ENCODE measurements around the gene STXBP3.

The STXBP3 gene

DNA sequence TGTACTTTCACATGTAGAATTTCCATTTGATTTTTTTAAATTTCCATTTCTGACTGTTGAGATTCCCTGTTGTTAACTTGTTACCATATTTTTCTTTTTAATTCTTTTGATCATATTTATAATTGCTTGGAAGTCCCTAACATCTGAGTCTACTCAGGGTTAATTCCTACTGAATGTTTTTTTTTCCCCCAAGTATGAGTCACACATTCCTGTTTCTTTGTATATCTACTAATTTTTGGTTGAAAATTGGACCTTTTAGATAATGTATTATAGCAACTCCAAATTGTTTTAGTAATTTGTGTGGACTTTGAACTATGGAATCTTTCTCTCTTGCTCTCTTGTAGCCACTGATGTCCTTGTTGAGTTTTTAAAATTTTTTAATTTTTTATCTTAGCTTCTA is 54.6 kb downstream of the STXBP3 start:
- DNase-seq (ENCODE audit: low spot score), result no peak

DNA sequence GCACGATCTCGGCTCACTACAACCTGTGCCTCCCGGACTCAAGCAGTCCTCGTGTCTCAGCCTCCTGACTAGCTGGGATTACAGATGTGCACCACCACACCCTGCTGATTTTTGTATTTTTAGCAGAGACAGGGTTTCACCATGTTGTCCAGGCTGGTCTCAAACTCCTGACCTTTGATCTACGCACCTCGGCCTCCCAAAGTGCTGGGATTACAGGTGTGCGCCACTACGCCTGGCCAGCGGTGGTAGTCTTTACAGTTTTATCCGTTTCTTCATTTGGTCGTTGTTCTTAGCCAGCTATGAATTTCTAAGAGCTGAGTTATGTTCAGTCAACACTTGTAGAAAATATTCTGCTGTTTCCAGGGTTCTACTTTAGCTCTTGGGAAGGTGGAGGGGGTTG is 57.1 kb downstream of the STXBP3 start:
- no peak for DNase-seq (ENCODE audit: low spot score)

DNA sequence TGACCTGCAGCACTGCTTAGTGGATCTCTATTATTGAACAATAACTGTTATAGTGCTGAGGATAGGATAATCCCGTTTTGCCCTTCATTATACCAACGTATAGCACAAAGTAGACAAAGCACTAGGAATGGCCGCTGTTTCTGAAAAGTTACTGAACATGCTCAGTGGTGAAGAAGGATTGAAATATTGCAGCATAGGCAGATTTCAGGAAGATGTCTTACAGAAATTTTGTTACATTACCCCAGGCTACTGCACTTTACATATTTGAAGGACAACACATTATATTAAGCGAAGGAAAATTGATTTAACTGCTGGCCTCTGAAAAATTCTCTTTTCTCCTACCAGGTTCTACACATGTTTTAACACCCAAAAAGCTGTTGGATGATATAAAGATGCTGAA is 62.0 kb downstream of the STXBP3 start:
- no peak for DNase-seq (ENCODE audit: low spot score)

DNA sequence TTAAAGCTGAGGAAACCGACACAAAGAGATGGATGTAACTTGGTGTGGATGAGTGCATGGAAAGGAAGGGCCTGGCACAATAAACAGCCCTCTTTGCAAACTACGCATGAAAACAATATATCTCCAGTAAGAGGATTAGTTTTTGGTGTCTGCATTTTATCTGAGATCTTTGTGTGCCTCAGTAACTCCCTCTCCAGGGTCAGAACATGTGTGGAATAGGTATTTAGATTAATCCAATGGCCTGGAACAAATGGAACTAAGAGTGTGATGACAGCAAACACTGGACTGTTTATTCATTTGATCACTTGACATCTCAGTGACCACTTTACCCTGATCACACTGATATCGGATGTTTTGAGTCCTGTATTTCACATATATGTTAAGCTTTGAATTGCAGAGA is 65.1 kb downstream of the STXBP3 start:
- DNase-seq (ENCODE audit: low spot score), result no peak

DNA sequence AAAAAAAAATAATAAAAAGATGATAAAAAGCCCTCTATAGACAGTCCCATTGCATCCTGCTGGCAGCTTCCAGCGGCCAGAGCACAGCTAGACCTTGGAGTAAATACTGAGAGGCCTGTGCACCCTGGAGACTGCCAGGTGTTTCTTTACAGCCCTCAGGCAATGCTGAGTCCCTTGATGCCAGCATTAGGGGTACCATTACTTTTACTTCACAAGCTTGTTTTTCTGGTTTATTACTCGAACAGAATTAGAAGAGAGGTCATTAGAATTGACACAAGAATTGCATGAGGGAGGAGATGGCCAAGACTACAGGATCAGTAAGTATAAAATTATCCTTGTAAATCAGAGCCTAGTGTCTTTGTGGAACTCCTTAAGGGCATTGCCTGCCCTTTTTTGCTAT is 66.9 kb downstream of the STXBP3 start:
- DNase-seq (ENCODE audit: low spot score), result no peak

DNA sequence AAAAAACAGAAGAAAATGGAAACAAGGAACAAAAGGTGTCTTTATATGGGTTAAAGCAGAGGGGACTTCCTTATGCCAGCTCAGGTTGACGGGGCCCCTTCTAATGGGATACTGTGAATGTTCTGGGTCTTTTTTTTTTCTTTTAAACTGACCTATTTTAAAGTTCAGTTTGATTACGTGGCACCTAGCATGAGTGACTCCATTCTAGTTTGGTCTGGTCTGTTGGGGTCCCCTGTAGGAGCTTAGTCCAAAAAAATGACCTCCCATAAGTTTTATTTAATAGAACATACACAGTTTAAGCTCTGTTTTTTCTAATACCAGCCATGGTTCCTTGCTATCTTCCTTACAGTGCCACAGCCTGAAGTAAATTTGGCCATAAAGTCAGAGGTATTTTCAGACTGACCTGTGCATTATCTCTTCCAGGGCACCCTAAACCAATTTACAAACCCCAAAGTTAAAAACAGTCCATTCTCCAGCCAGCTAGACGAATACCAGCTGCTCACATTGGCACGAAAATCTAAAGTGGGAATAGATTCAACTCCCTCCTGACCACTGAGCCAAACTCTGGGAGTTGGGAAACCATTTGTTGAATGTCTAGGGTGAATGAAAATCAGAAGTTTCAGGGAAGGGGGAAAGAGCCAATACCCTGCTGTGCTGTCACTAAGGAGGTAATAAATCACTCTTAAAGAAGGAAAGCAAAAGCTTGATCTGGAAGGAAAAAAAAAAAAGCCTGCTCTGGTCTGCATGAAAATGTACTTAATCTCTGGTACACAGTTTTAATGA is 68.1 kb downstream of the STXBP3 start:
- no peak for DNase-seq (ENCODE audit: low spot score)

DNA sequence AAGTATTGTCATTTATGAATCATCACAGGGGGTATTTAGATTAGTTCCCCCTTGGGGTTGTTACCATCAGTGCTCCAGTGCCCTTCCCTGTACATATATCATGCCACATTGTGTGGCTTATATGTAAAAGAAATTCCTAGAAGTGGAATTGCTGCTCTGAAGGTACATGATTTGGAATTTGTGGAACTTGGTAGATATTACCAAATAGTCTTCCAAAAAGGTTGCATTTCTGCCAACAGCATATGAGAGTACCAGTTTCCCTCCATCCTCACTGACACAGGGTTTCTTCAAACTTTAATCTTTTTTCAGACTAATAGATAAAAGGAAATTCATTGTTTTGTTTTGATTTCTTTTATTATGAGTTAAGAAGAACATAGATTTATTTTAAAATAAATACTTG is 69.1 kb downstream of the STXBP3 start:
- DNase-seq (ENCODE audit: low spot score), result no peak

DNA sequence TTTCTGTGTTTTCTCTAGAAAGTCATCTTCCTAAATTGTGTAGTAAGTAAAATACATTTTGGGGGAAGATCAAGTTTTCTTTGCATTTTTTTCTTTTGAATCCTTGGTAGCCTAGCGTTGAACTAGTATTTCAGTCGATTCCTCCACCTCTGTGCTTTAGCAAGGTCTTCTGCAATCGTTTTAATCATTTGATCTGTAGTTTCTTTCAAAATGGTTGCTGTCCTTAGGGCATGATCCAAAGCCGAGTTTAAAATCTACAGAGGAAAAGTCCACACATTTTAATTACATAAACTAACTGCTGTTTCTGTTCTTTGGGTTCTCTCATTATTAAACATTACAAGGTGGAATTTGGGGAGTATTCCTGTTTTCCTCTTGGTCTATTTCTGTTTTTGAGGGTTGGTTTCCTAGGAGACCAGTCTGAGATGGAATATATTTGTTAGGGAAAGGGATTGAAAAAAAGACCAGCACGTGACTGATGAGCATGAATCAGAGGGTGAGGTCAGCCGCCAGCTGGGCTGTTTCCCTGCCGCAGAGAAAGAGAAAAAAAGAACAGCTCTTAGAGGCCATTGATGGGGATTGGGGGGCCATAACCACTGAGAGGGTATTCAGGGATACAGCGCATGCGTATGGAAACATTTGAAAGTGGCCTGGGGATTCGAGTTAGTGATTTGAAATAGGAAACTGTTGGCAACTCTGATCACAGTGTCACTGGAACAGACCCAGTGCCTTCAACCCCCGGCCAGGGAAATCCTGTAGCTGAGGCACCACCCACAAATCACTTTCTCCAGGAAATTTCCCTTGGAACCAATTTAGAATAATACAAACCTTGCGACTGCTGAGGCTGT is 69.8 kb downstream of the STXBP3 start:
- DNase-seq (ENCODE audit: low spot score), result no peak

DNA sequence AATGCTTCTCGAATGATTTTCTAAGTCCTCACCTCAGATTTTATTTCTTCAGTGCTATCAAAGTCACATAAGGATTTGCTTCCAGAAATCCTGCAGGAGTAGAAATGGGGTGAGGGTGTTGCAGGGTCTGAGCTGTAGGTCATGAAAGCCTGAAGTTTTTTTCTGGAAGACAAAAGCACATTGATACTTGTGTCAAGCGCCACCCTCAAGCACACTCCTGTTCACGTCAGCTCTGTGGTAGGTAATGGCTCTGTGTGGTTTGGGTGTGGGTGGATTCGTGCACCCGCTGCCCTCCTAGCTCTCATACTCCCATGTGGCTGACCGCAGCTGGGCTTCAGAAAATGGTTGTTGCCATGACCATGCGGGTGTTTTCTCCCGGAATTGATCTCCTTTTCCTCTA is 70.5 kb downstream of the STXBP3 start:
- DNase-seq (ENCODE audit: low spot score), result no peak

DNA sequence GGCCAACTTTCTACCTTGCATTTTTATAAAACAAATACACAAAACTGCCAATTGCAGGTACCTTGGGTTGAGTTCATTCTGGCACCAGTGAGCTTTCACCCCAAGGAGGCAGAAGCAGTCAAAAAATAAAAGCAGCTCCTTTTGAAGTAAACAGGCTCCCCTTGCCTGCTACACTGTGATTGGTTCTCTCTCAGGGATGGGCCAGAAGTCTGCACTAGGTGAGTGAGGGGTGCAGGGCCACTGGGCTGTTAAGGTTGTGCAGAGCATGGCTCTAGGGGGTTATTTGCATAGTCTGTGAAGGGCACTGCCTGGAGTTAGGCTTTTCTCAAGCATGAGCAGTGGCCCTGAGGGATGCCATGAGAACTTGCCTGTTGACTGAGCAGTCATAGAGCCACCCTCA is 71.3 kb downstream of the STXBP3 start:
- DNase-seq (ENCODE audit: low spot score), result no peak

DNA sequence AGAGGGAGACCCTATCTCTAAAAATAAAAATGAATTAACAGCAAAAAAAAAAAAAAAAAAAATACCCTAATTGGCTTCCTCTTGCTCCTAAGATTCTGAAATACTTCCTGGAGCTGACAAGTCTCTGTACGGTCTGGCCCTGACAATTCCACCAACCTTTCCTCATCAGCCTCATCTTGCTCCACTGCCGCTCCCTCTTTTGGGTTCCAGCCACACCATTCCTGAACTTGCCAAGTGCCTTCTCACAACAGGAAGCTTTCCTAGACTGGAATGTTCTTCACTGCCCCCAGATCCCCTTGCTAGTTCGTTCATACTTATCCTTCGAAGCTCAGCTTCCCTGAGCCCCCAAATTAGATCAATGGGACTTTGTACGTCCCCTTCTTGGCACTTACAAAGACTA is 73.4 kb downstream of the STXBP3 start:
- DNase-seq (ENCODE audit: low spot score), result no peak

DNA sequence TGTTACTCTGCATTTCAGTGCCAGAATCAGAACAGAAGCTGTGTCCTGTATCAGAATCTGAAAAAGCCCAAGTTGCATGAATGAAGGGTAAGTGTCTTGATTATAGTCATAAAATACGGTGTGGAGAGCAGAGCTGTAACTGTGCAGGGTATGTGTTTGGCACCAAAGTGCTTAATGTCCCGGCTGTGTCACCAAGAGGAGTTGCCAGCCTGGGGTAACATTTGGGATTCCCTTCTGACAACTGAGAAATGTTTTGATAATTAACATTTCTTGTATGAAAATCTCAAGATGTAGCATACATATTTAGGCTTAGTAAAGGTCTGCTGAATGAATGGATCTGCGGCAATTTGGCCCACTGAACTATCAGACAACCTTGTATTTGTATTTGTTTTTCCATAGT is 77.2 kb downstream of the STXBP3 start:
- no peak for DNase-seq (ENCODE audit: low spot score)

DNA sequence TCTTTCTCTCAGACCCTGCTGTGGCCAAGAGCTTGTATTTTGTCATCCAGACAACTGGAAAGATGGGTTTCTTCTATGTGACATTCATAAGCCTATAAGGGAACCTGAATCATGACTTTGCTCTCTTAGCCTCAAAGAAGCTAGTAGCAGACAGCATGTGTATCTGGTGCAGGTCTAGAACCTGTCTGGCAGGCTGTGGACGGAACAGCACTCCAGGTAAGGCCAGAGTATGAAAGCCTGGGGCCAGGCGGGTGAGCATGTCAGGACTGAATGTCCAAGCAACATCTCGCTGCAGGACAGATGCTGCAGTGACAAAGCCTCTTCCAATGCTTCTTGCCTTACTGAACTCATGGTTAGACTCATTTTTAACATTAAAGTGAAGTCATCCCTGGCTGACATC is 77.6 kb downstream of the STXBP3 start:
- DNase-seq (ENCODE audit: low spot score), result no peak

DNA sequence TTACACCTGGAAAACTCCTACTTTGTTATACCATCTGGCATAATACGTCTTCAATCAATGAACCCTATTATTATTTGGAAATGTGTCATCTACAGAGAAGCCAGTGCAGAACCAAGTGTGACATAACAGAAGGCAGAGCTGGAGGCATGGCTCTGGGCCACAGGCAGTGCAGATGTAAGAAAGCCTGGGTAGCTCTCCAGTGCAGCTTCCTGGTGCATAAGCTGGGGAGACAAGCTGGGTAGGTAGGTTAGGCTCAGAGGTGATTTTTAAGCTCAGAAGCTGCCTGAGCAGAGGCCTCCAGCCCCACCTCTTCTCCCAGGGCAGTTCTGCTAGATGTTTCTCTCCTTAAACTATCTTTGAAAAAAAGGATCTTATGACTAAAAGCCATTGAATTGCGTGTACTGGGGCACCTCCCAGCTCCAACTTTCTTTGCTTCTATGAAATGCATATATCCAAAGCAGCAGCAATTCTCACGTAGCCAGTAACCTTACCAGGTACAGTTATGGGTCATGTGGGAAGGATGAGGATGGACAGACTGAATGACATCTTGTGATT is 79.7 kb downstream of the STXBP3 start:
- no peak for DNase-seq (ENCODE audit: low spot score)

DNA sequence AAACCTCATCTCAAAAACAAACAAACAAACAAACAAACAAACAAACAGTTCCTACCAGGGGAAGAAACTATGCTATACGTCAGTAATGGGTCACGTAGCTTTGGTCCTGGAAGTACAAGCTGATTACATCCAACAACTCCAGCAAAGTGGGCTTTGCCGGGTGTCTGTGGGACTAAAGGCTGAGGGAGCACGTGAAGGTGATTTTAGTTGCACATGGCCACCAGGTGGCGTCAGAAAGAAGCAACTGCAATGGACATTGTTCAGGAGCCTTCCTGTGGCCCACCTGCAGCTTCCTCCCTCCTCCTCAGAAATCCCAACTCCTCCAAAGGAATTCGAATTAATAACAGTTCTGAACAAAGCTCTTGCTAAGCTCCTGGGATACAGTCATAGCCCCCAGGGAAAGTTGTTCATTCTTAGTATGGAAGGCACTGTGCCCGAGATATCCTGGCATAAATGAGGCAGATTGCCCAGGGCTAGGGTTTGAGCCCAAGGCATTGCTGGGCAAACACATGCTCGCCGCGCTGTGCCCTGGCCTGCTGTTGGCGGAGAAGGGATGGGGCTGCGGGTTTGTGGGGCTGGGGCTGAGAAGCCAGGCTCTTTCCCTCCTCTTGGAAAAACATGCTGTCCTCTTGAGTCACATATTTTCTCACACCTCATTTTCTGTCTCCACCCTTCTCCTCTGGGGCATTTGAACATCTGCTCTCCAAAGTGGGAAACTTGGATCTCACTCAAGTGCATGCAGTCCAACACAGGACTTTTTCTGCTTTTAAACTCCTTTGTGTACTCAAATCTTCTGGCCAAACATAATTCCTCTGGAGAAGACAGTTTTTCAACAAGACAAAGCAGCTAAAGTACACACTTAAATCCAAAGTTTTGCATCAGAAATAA is 81.8 kb downstream of the STXBP3 start:
- DNase-seq (ENCODE audit: low spot score), result peak; percentile 81

DNA sequence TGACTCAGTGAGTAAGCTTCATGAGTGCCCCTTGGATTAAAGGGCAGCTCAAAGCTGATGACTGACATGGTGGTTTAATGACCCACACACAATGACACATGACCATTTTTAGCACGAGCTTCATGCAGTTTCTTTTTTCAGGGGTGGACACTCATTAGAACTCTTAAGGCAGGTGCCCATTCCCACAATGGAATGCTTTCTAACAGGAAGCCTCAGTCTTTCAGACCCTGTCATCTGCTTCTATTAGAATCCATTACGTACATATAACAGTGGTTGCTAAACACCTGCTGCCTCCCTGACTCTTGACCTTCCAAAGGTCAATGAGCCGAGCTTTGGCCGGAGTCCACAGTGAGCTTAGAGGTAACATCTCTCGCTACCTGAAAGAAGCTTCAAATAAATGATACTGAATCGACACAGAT is 83.0 kb downstream of the STXBP3 start:
- no peak for DNase-seq (ENCODE audit: low spot score)

DNA sequence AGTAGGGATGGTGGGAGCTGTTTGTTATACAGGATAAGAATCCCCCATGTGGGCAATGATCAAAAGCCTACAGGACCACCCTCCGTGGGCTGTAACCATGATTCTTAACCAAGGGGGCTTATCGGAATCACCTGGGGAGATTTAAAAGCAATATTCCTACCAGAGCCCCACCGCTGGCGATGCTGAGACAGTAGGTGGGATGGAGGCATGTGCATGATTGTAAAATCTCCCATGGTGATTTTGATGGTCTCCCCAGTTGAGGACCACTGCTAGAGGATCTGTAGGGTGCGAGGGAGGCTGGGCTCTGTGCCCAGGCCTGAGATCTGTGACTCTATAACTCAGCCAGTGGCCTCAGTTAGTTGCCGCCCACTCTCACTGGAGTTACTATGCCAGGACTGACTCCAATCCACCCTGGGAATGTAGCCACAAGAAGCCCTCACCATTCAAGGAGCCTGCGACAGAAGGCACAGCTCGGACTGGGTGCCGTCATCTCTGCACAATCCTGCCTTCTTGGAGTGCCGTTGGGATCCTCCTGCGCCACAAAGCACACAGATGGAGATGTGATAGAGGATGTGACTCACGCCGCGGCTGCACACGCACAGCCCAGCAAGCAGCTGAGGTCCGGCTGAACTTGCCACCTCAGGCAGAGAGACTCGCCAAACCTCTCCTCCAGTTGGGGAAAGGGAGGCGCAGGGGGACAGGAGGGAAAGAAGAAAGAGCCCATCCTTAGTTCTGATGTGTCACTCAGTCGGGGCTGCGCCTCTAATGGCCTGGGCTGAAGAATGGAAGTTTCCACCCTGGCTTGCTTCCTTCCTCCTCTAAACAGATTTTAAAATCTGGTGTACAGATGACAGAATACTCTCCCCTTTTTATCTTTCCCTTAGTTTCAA is 83.9 kb downstream of the STXBP3 start:
- no peak for DNase-seq (ENCODE audit: low spot score)

DNA sequence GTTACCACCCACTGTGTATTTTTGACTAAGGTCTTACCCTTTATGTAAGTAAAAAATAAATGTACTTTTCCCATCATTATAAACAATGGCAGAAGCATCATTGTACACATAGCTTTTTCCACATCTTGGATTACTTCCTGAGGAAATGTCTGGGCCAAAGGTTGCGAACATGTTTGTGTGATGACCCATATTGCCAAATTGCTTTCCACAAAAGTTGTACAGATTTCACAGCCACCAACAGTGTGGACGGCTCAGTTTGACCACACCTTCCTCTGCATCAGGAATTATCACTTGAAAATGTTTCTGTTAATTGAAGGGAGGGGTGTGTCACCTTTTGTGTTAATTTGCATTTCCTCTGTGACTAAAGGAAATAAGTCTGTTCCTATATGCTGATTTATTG is 84.8 kb downstream of the STXBP3 start:
- DNase-seq (ENCODE audit: low spot score), result no peak

DNA sequence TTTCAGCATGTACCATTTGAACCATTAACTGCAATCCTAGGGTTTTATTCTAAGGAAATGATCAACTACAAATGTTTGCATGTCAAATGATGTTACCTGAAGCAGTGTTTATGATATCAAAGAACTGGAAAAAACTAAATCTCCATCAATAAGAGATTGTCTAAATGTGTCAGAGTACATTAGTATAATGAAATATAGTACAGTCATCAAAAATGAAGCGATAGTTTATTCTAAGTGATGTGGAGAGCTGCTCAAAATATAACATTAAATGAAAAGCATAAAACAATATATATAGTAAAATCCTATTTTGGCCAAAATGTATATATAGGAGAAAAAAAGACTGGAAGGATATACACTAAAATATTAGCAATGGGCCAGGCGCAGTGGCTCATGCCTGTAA is 86.5 kb downstream of the STXBP3 start:
- no peak for DNase-seq (ENCODE audit: low spot score)

DNA sequence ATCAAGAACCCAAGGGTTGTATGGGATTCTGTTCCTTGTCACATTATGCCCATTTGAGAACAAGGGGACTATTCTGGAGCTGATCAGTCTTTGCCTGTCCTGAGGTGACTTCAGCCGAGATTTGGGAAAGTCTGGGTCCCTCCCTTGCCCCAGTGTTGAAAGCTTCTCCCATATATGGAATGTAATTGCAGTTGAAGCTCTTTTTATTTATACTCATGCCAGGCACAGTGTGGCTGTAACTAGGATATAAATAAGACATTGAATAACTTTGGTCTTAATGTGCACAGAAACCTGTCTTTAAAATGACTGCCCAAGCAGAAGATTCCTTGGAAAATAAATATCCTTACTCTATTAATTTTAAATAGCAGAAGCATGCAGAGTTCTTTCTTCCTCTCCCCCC is 95.2 kb downstream of the STXBP3 start:
- no peak for DNase-seq (ENCODE audit: low spot score)

DNA sequence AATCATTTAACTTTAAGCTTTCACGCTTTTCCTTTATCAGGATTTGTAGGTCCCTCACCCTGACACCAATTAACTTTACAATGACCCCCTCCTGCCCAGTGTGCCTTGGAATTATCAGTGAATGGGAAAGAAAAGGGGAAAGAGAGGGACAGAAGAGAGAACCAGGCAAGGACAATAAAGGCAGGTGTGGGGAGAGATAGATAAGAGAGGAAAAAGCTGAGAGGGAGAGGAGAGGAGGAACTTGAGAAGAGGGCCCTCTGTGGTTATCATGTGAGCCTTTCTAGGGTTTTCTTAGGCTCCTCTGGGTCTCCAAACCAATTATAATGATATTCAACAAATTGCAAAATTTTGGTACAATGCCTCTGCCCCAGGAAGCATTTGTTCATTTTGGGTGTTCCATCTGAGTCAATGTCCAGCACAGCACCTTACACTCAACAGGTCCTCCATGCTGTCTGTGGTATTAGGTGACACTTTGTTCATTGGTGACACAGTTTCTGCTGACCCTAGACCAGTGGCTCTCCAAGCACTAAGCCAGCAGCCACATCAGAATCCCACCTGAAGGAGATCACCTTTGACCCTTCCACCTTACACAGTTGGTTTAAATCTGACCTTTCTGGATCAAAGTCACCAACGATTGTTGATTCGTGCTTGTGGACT is 96.2 kb downstream of the STXBP3 start:
- no peak for DNase-seq (ENCODE audit: low spot score)
